GM18907 (cell line): ENCODE measurements around the gene TADA2B.

Experiments
- ATAC-seq: cut with Tn5 transposase; IDR thresholded peaks from one replicate; pipeline ENCODE4 v1.9.1; 2021; ENCODE audit warnings: mild to moderate bottlenecking, moderate library complexity; ENCODE audit not compliant: unreplicated experiment

The TADA2B gene

DNA sequence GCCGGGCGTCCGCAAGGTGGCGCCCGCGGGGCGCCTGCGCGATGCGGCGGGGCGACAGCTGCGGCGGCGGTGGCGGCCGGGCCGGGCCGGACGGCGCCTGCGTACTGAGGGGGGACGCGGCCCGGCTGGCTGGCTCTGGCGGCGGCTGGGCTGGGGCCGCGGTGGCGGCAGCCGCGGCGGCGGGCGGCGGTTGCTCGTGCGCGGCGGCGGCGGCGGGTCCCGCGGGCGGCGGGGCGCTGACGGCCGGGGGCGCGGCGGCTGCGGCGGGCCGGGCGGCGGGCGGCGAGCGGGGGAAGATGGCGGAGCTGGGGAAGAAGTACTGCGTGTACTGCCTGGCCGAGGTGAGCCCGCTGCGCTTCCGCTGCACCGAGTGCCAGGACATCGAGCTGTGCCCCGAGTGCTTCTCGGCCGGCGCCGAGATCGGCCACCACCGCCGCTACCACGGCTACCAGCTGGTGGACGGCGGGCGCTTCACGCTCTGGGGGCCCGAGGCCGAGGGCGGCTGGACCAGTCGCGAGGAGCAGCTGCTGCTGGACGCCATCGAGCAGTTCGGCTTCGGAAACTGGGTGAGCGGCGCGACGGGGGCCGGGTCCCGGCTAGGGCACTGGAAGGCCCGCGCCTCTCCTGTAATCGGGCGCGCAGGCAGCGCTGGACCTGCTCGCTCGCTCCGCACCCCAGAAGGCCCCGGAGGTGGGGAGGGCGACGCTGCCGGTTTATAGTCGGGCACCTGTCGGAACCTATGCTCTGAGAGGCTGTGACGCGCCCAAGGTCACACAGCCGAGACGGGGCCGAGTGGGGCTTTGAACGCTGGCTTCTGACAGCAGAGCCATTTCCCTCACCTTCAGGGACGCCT lies at the start of gene TADA2B:
Gene TADA2B (plus strand): TSS at position 89 of the 853 bp plus-strand sequence. CDS start 208 bp downstream, at position 297.
- peak; percentile 26 for ATAC-seq

- ATAC-seq = no peak
Measured at GRCh38 chr4:6996481-6996880, 46.7 kb upstream of the TADA2B start.

- no peak for ATAC-seq
Measured at GRCh38 chr4:6999172-7000086, 43.7 kb upstream of the TADA2B start.

DNA sequence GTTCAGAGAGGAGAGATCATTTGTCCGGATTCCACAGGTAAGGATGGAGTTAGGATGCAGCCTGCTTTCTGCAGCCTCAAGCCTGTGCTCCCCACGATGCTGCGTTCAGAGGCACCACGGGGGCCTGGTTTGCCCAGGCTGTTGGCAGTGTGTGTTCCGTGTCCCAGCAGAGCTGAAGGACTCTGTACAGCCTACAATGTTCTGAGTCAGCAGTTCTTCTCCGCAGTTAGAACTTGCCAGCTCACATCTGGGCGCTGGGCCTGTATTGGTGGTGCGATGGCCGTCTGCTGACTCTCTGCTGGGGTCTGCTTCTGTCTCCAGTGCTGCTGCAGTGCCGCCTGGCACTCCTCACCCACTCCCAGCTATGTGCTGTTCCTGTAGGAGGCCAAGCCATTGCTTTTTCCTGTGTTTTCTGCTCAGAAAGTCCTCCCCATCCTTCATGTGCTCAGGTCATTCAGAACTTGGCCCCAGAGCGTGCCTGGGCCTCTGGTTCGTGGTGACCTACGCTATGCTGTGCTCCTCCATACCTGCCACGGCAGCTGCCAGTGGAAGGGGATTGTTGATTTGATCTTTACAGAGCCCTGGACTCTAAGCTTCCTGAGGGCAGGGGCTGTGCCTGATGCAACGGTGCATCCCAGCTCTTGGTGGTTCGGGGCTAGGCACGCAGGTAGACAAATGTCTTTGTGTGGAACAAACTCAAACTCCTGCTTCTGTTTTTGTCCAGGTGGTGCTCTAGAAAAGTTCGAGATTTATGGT lies 42.6 kb upstream of the TADA2B start:
- no peak for ATAC-seq

- ATAC-seq = no peak
Measured at GRCh38 chr4:7001271-7001670, 41.9 kb upstream of the TADA2B start.

DNA sequence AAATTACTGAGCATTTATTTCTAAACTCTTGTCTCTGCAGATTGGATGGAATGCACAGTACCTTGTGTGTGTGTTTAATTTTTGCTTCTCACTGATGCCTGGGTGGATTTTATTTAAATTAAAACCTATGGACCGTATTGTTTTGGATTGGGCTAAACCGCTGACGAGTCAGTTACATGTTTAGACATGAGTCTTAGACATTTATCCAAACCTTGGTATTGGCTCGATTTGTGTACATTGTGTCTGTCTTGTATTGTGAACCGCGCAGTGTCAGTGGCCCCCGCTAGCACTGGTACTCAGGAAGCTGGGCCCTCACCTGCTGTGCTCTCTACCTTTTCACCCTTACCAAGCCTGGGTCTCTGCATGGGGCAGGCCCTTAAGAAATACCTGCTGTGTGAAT lies 40.8 kb upstream of the TADA2B start:
- no peak for ATAC-seq

GRCh38 chr4:7003176-7003878 lies 39.8 kb upstream of the TADA2B start:
- ATAC-seq = no peak

DNA sequence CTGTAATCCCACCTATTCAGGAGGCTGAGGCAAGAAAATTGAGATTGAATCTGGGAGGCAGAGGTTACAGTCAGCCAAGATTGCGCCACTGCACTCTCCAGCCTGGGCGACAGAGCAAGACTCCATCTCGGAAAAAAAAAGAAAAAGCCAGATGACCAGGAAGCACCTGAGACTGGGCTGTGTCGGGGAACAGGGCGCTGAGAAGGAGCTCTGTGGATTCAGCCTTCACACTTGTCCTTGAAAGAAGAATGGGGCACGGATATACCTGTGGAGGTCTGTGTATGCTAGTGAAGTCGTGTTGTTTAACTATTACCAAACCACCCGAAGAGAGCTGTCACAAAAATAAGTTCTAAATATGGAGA lies 39.3 kb upstream of the TADA2B start:
- no peak for ATAC-seq

GRCh38 chr4:7004331-7004730 lies 38.8 kb upstream of the TADA2B start:
- ATAC-seq = no peak

DNA sequence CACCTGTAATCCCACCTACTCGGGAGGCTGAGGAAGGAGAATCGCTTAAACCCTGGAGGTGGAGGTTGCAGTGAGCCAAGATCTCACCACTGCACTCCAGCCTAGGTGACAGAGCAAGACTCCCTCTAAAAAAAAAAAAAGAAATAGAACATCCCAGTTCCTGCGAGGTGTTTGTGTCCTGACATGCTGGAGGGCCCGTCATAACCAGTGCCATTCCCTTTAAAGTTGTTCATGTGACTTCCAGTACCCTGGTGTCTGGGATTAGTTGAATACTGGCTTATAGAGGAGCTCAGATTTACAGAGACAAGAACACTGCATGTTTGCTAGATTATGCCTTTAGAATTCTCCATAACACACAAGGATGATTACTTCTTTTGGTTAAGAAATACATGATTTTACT lies 37.6 kb upstream of the TADA2B start:
- no peak for ATAC-seq

DNA sequence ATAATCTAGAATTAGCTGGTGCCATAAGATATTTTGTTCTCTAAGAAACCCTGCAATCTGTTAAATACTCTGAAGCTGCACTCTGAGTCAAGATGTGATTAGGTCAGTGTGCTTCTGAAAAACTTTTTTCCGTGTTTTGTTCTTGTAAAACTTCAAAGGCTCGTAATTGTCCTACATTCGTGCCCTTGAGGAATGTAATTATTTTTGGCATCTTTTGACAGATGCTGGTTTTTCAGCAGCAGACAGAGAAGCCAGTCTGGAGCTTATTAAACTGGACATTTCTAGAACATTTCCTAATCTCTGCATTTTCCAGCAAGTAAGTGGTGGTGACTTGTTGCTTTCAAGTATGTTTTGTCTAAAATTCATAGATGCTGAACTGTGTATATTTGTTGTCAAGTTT lies 36.8 kb upstream of the TADA2B start:
- ATAC-seq = no peak

DNA sequence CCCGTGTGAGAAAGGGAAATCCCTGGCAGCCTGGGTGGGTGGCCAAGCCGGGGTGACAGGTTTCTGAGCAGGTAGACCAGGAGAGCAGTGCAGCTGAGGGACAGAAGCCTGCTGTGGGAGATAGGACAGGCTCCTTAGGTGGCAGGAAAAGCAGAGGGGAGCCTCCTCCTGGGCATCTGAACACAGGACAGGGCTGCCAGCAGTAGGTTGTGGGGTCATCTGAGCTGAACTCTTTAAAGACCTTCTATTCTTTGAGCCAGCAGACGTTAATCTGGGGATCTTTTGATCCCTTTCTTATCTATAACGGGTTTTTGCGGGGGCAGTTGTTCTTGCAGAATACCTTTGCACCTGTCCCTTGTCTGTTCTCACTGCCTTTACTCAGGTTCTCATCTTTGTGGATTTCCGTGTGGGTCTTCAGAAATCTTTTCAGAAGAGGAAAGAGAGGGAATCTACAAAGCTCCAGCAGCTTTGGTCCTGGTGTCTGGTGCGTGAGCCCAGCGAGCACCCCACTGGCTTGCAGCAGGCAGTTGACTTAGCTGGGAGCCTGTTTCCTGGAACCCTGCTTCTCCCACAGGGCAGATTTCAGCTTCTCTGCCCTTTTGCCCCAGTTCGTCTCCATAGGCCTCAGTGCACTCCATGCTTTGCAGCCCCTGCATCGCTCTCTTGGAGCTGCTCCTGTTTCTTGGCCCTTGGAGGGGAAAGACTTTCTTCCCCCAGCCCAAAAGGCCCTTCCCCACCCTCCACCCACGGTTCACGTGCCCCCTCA lies 35.8 kb upstream of the TADA2B start:
- no peak for ATAC-seq

- no peak for ATAC-seq
Measured at GRCh38 chr4:7007944-7008343, 35.2 kb upstream of the TADA2B start.

DNA sequence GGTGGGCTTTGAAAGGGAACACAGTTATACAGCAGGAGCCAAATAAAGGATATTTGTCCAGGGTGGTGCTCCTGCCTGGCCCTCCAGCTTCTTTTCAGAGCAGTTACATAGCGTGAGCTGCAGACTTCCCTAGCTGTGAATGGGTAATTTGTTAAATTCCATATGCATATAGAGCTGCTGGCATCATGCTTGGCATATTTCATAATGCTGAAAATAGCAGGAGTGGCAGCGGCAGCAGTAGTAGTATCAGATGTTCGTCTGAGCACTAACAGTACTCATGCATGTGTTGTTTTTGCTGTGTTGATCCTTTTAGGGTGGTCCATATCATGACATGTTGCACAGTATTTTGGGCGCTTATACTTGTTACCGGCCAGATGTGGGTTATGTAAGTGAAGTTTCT lies 33.6 kb upstream of the TADA2B start:
- ATAC-seq = no peak

DNA sequence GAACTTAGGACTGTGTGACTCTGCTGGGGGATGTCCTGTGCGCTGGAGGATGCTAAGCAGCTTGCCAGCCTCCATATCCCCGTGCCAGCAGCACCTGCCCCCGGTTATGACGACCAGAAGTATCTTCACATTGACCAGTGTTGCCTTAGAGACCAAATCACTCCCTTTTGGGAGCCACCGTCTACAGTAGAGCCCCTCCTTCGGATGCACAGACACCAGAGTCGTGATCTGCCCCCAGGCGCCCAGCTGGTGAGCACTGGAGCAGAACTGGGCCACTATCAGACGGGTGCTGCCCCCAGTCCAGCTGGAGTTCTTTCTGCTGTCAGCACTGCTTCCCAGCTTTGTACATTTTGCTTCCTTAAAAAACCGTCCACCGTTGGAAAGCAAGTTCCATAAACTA lies 30.0 kb upstream of the TADA2B start:
- no peak for ATAC-seq

- ATAC-seq = no peak
Measured at GRCh38 chr4:7014815-7015214, 28.4 kb upstream of the TADA2B start.

DNA sequence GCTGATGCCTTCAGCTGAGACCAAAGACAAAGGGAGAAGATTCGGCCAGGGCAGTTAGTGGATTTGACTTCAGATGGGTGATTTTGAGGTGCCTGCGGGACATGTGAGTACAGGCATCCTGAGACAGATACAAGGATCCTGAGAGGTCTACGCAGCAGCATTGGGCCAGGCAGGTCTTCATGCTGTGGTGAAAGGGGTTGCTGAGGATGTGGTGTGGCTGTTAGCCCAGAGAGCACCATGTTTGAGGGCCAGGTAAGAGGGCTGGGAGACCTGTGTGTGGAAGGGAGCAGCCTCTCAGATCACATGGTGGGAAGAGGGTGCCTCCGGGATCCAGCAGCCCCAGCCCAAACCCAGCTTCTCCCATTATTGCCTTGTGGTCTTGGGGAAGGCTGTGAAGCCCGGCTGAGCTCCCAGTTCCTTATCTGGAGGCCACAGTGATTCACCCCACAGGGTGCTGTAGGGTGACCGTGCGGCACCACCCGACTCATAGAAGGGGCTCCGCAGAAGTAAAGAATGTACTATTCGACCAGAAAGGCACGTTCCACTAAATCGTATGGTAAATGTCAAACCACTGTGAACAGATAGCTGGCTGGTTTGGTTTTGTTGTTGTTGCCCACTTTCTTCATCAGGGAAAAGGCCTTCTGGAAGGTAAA lies 27.7 kb upstream of the TADA2B start:
- no peak for ATAC-seq

- no peak for ATAC-seq
Measured at GRCh38 chr4:7016086-7016485, 27.1 kb upstream of the TADA2B start.

- no peak for ATAC-seq
Measured at GRCh38 chr4:7016512-7016911, 26.7 kb upstream of the TADA2B start.
